HG03108 (cell line): ENCODE data around the gene FBXO9.

Experiments used
- ATAC-seq: cut with Tn5 transposase; IDR thresholded peaks from one replicate; pipeline ENCODE4 v1.9.1; 2021; ENCODE audit warnings: moderate library complexity; ENCODE audit not compliant: unreplicated experiment

FBXO9 gene

GRCh38 chr6:53130569-53131290 lies 65.5 kb downstream of the FBXO9 start:
- ATAC-seq, result no peak

GRCh38 chr6:53133961-53134360 lies 68.8 kb downstream of the FBXO9 start:
- no peak for ATAC-seq

- no peak for ATAC-seq
Measured at GRCh38 chr6:53134601-53135235, 69.5 kb downstream of the FBXO9 start.

GRCh38 chr6:53136000-53136609 lies 70.9 kb downstream of the FBXO9 start:
- no peak for ATAC-seq

GRCh38 chr6:53139841-53140413 lies 74.7 kb downstream of the FBXO9 start:
- no peak for ATAC-seq

GRCh38 chr6:53142810-53143209 lies 77.6 kb downstream of the FBXO9 start:
- no peak for ATAC-seq

- ATAC-seq, result no peak
Measured at GRCh38 chr6:53143710-53144109, 78.5 kb downstream of the FBXO9 start.

- ATAC-seq, result no peak
Measured at GRCh38 chr6:53144802-53145201, 79.6 kb downstream of the FBXO9 start.

- ATAC-seq, result no peak
Measured at GRCh38 chr6:53148684-53149083, 83.5 kb downstream of the FBXO9 start, which contains the start of gene GCM1. Gene GCM1 (minus strand): TSS chr6:53148841. CDS start chr6:53145632, 3,209 bp downstream.
